Kidney glomerular epithelial cell (primary cell): Measurements from ENCODE around the gene RSPH3.
"Not testable (repeated sequence)": the region's sequence is repeated elsewhere in the genome, so short reads cannot be mapped to it uniquely, and the experiment has no call there.

Experiments used
- DNase-seq: peaks from one replicate; lab custom pipeline; 2025; lab: John Stamatoyannopoulos, UW

Gene RSPH3

GRCh38 chr6:158972241-158973233, 27.5 kb downstream of the RSPH3 start:
- DNase-seq: peak; percentile 45

- DNase-seq: no peak
Observed at GRCh38 chr6:158970640-158971275, 29.2 kb downstream of the RSPH3 start.

GRCh38 chr6:158969148-158969547, 30.9 kb downstream of the RSPH3 start:
- DNase-seq: peak; percentile 1

GRCh38 chr6:158963020-158963808, 36.8 kb downstream of the RSPH3 start:
- no peak for DNase-seq

GRCh38 chr6:158962371-158962770, 37.6 kb downstream of the RSPH3 start:
- no peak for DNase-seq

GRCh38 chr6:158960026-158960425, 40.0 kb downstream of the RSPH3 start:
- DNase-seq: no peak

GRCh38 chr6:158959552-158959951, 40.5 kb downstream of the RSPH3 start:
- DNase-seq: no peak

GRCh38 chr6:158958504-158959386, 41.3 kb downstream of the RSPH3 start:
- DNase-seq: no peak

- no peak for DNase-seq
Observed at GRCh38 chr6:158955255-158955654, 44.7 kb downstream of the RSPH3 start.

GRCh38 chr6:158954753-158955152, 45.2 kb downstream of the RSPH3 start:
- DNase-seq: no peak

GRCh38 chr6:158952011-158952410, 48.0 kb downstream of the RSPH3 start:
- DNase-seq: not testable (repeated sequence)

- DNase-seq: not testable (repeated sequence)
Observed at GRCh38 chr6:158951565-158951964, 48.4 kb downstream of the RSPH3 start.

GRCh38 chr6:158947284-158947683, 52.7 kb downstream of the RSPH3 start:
- no peak for DNase-seq

GRCh38 chr6:158943380-158944032, 56.5 kb downstream of the RSPH3 start:
- DNase-seq: no peak

- no peak for DNase-seq
Observed at GRCh38 chr6:158942349-158942748, 57.7 kb downstream of the RSPH3 start.

- no peak for DNase-seq
Observed at GRCh38 chr6:158941246-158941645, 58.8 kb downstream of the RSPH3 start.

- no peak for DNase-seq
Observed at GRCh38 chr6:158939255-158940159, 60.5 kb downstream of the RSPH3 start.

GRCh38 chr6:158938811-158939254, 61.2 kb downstream of the RSPH3 start:
- DNase-seq: no peak

GRCh38 chr6:158938220-158938619, 61.8 kb downstream of the RSPH3 start:
- DNase-seq: no peak

GRCh38 chr6:158934157-158934556, 65.8 kb downstream of the RSPH3 start:
- no peak for DNase-seq
